GM21786 (cell line): Measurements from ENCODE around the gene AOPEP.
A peak's percentile ranks its signal among the peaks of the same experiment; 100 is the strongest.

Source experiments
- ATAC-seq: cut with Tn5 transposase; IDR thresholded peaks from one replicate; pipeline ENCODE4 v1.9.1; 2021; ENCODE audit not compliant: unreplicated experiment

Gene AOPEP

DNA sequence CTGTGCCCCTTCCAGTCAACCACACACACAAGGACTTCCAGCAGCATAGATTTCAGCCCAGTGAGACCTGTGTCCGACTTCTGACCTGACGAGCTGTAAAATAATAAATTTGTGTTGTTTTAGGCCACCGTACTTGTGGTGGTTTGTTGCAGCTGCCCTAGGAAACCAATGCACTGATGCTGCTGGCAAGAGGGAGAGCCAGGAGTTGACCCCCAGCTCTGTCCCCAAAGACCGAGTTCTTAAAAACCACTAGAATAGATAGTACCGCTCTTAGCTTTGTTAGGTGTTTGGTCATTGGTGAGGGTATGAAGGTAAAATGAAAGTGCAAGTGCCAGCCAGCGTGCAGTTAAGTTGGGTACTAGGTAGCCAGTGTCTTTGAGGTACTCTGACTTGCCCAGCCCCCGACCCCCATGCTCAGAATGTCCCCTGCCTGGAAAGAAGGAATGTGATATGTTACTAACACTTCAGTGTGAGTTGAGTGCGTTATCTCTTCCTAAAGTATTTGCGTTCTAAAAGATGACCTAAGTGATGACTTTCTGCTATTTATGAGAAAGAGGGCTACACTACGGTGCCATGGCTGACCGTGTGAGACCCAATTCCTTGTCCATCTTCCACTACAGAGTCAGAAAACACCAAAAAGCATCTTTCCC is 185.6 kb downstream of the AOPEP start:
- no peak for ATAC-seq

DNA sequence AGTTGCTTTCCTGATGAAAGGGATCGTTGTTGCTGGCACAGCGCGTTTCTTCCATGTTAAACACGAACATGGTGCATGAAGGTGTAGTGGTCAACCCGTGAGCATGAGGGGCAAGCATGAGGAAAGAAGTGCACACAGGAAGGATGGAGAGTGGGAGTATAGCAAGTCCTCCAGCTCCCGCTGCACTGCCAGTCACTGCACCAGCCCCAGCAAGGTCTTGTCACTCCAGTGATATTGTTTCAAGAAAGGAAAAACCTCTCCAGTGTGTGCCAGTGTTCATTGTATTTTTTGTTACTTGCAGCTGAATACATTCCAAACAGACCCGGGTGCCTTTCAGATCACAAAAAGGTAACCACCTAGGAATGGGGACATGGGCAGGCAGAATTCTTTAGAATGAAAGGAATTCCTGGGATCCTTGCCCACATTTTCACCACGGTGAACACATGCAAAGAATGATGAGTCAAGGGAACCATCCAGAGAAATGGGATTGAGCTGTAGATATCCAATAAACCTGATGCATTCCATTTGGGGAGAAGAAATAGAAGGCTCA is 186.3 kb downstream of the AOPEP start:
- ATAC-seq = no peak

DNA sequence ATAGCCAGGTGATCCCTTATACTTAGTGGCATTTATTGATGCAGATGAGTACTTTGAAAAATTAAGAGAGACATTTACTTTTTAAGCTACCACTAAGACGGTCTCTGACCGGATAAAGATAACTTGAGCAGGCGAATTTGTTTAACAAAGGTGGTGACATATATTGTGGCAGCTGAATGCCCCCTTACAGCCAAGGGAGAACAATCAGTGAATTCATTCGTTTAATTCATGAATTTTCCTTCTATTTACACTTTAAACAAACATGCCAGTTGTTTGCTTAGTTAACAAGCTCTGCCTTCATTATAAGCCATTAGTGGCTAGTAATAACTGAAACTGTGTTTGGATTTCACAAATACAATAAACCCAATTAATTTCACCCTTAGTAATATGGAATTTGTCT is 187.1 kb downstream of the AOPEP start:
- ATAC-seq = no peak

DNA sequence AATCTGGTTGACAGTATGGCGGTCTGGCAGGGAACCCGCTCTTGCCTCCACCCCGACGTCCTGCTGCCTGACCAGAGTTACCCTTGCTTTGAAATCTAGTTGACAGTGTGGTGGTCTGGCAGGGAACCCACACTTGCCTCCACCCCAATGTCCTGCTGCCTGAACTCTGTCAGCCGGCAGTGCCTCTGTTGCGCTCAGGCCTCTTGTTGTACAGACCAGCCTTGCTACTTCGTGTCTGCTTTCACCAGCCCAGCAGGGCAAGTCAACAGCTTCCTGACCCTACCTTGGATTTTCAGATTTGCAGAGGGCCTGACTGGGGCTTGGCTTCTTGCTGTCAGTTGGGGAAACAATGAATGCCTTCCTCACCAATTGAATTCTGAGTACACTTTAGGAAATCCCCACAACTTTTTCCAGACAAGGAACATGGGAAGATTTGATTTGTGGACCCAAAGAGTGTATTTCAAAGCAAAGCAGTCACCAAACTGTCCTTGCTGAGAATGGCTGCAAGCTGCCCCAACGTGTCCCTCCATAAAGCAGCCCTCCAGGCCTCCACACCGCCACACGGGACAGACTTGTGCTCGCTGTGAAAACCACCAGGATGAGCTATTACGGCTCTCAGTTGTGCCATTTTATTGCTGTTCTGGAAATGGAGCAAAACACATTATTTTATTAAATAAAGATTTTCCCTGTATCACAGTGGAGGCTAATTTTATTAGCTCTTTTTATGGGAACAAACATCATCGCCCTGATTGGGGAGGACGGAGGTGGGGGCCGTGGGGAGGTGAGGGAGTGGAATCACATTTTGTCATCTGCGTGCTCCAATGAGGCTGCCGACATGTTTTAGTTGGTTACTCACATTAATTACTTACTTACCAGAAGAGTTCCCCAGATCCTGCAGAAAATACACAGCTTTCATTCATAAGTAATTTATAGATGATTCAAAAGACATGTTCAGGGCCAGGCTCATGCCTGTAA is 189.3 kb downstream of the AOPEP start:
- no peak for ATAC-seq

DNA sequence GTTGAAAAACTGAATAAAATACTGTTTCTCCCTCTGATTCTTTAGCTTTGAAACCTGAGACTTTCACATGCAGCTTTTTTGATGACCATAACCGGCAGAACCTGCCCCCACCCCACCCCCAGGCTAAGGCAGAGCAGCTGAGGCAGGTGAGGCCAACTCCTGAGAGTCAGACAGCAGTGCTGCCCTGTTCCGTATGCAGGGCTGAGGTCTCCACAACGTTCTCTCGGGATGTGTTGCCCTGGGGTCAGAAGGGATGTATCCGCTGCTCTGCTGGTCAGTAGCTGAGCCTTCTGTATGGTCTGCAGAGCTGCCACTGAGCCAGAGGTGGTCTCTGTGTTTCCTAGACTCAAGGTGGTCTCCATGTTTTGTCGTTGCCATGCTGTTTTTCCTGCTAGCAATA is 190.5 kb downstream of the AOPEP start:
- ATAC-seq = no peak

DNA sequence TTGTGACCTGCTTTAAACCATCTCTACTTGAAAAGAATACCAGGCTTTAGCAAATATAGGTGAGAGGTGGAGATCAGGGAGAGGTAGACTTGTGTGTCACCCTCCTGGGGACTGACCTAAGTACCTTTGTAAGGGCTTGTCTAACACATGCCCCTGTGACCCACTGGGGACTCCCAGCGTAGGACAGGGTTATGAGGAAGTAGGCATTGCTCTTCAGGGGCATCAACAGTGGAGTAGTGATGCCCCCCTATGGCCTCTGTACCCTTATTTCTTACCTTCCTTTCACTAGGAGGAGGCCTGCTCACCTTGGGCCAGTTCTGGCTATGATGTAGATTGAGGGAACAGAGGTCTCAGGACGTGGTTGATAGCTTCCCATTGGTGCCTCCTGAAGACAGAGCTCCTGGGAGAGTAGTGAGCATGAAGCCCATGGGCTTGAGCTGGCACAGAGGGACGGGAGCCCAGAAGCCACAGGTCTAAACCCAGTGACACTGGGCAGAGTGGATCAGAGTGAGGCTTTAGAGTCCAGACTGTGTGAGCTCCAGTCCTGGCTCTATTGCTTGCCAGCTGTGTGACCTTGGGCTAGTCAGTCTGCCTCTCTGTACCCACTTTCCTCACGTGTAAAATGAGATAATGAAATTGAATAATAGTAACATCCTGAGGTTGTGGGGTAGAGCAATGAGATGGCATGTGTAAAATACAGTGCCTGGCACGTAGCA is 191.7 kb downstream of the AOPEP start:
- peak; percentile 86 for ATAC-seq

DNA sequence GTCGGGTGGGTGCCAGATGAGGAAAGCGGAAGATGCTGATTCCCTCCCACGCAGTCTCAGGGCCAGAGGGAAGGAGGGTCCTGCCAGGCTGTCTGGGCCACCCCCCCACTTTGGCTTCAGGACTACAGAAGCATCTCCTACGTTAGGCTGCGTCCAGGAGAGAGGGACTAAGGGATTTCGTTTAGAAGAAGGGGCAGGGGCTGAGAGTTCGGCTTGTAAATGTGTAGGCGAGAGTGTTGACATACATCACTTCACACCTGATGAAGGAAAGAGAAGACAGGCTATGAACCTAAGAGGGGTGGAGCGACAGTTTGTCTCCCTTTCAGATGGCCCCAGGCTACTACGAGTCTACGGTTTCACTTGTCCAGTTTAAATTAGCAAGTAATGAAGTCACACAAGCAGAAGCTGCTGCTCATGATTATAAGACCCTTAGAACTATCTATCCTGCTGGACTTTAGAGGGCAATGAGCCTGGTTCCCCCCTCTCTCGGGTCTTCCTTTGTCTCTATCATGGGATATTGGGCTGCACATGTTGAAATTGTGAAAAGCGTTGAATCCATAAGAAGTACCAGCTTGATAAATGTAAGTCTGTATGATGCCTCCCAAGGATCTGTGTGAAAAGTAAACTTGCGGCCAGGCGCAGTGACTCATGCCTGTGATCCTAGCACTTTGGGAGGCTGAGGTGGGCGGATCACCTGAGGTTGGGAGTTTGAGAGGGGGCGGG is 193.0 kb downstream of the AOPEP start:
- no peak for ATAC-seq

DNA sequence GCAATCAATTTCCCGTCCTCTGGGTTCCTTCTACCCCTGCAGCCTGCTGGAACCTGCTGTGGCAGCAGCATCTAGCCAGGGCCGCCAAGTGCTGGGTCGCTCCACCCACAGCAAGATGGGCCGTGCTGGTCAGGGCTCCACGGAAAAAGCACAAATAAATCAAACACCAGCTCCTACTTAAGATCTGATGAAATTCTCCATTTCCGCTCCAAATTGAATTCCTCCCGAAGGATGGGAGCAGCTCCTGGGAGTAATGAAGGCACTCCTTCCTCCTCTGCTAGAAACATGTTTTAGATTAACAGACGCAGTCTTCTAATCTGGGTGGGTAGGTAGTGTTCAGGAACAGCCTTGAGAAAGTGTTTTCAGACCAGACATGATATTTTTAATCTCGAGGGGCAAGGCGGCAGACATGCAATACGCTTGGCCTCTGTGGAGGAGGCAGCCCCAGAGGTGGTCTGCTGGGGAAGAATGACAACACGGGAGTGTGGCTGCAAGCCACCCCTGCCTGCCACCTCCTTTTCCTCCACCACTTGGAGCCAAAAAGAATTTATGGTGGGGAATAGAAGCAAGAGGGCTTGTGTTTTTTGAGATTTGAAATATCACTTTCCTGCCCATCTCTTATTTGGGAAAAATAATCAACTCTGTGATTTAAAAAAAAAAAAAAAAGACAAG is 194.1 kb downstream of the AOPEP start:
- no peak for ATAC-seq

DNA sequence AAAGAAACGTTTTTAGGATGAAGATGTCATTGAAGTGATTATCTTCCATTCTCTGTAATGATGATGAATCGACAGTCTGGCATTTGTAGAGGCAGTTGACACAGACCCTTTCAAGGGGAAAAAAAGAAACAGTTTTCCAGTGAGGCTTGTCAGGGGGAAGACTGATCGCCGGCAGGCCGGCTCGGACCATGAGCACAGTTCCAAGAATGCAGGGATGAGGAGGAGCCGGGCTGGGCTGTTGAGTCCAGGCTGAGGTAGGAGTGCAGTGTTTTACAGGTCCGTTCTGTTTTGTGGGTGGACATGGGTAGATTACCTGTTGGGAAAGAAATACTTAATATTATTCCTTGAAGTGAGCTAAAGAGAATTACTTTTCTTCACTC is 194.6 kb downstream of the AOPEP start:
- ATAC-seq = no peak

DNA sequence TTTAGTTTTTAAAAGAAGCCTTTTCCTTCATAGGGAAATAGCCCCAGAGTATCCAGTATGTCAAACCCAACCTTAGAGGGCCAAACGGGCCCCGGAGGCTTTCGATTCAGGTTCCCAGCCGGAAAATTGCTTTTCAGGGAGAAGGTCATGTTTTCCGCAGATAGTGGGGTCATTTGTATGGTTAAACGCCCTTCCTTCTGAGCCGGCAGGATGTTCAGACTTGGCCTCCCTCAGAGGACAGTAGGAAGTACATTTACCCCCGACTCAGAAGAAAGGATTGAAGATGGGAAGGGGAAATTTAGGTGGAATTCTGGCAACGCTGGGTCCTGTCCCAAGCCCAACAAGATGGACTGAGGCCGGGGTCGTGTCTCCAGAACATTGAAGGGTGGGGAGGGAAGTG is 195.2 kb downstream of the AOPEP start:
- ATAC-seq = no peak

DNA sequence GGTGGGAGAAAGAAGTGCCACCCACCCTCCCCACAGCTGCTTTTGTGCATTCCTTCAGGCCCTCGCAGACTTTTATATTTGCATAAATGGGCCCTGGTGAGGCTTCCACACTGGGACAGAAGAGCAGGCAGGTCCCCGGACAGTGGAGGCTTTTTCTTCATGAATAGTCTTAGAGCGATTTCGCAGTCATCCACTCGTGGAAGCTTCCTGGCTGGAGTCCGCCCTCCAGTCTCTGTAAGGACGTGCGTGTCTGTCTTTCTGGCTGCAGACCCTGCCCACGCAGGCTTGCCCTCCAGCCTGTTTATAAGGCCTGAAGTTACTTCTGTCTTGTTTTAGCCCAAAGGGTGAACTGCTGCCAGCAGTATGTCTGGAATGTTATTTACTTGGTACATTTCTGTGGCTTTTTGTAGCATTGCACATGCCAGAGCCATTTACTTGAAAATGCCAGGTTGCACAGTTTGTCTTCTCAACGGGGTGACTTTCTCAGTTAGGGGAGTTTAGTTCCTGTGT is 195.7 kb downstream of the AOPEP start:
- no peak for ATAC-seq

DNA sequence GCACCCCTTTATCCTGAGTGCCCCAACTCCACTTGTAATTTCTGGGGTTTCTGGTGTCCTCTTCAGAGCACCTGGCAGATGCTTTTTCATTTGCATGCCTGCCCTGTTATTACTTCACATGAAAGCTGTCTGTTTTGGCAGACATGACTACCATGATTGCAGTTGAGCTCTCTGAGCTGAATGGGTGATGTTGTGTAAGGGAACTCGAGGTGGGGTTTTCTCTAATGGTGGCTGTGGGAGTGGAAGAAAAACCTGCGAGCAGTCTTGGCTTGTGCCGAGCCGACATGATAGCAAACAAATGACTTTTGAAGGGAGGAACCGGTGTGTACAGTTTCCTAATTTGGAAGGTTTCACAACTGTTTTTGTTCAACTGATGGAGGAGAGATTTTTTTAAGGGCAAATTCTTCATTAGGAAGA is 196.2 kb downstream of the AOPEP start:
- ATAC-seq = no peak

DNA sequence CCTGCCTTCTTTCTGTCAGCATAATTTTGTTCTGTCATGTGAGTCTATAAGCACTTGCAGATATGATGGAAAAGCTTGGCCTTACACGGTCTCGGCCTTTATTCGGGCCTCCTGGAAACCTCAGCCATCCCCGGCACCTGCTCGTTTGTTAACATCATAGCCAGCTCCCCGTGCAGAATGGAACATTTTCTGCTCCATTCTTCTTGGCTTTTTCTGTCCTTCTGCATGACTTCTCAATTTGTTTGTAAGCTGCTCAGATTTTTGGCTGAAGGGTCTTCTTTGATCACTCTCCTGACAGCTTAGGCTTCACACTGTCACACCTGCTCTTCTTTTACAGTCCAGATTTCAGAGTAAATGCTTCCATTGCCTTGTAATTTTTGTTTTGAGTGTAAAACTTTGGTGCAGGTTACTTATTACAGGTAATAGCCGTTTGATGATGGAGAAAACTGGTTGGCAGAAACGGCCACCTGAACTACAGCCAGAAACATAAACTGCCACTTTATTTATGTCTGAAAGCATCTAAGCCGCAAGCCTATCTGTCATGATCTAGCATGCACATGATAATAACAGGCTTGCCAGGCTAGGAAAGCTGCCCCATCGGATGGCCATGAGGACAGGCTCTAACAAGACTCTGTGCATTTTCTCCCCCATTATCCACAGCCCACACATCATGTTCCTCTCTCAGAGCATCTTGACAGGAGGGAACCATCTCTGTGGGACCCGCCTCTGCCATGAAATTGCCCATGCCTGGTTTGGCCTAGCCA is 197.0 kb downstream of the AOPEP start:
- ATAC-seq = no peak

DNA sequence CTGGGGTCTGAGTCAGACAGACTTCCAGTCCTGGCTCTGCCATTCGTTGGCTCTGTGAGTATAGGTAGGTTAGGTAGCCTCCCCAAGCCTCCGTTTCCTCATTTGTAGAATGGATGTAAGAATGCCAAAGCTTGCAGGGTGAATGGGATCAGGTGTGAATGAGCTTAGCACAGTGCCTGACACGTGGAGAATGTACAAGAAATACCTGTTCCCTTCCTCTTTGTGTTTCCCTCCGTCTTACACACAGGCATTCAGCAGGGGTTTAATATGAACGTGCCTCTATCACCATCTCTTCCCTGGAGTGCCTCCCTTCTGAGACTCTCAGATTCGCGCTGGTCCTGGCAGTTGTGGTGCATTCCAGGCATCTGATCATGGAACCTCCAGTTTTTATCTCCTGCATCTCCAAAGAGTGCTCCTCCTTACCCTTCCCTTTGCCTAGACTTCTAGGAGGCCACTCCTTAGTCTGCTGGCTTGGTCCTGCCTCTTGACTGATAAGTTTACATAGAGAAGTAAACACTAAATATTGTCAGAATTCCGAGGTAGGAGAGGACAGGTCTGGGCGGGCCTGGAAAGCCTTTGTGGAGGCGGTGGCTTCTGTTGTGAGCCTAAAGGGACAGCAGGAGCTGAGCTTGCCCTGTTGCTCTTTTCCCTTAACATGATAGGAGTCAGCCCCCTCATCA is 199.4 kb downstream of the AOPEP start:
- ATAC-seq = no peak

DNA sequence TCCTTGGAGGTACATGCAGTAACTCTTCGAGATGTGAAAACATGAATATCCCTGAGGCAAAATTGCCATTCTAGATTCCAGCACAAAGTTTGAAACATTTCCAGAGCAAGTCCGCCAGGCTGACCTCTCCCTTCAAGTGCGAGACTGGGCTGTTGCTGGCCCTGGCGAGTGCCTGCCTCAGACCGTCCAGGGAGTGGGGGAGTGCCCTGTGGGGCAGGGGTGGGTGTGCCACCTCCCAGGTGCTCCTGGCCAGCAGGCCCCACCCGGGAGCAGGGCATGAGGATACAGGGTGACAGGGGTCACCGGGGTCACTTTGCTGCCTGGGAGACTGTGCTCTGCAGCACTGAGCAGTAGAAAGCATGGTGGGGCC is 199.9 kb downstream of the AOPEP start:
- ATAC-seq = no peak

DNA sequence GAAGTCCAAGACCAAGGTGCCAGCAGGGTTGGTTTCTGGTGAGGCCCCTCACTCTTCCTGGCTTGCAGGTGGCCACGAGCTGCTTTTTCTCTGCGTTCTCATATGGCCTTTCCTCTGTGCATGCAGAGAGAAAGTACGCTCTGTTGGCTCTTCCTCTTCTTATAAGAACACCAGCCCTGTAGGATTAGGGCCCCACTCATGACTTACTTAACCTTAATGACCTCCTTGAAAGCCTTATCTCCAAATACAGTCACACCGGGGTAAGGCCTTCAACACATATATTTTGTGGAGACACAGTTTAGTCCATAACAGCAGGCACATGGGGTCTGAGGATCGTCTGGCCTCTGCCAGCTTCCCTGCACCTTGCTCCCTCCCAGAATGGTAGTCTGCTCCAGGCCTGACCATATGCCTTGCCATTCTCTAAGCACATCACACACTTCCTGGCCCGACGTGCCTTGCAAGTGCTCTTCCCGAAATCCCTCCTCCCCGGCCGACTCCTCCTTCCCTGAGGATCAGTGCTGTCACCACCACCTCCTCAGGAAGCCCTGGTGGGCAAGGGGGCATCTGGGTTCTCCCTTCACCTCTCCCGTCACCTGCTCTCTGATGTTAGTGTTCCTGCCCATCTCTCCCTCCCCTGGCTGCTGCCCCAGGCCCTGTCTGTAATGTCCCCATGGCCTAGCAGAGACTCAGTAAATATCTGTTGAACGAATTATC is 200.7 kb downstream of the AOPEP start:
- no peak for ATAC-seq

DNA sequence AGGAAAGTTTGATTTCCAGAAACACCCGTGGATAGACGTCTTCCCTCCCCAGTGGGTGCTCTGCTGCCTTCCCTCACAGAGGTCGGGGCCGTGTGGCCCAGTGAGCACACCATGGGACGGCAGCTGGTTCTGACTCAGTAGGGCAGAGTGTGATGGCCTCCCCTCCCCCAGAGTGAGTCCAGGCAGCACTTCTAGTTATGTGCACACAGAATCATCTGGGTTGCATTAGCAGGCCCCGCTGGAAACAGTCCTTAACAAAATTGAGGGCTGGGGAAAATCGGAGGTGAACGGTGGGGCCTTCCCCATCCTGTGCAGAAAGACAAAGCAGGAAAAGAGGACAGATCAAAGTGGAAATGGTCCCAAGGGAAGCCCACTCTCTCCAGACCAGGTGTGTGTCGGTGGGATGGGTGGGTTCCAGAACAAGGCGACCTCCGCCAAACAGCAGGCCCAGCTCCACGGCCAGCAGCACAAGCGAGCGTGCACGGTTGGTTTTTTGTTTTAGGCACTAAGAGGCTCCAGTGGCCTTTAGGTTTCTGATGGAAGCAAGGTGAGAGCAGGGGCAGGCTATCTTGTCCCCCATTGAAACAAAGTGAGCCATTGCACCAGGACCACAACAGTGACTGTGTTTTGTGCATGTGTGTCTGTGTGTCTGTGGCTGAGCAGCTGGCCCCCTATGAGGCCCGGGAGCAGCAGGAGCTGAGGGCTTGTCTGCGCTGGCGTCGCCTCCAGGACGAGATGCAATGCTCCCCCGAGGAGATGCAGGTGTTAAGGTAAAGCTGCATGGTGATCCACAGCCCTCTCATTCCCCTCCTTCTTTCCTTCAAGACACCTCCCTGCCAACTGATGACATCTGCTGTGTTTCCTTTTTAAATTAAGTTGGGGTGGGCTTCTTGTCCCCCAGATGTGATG is 201.5 kb downstream of the AOPEP start:
- ATAC-seq = no peak
